ENCODE data around the gene EPHB1.

- TF ChIP-seq SUZ12 (IDR thresholded peaks at IDR 0.05; ENCODE audit: extremely low read depth, insufficient read depth, insufficient read length) (no peak), ZNF274 (IDR thresholded peaks at IDR 0.05; ENCODE audit: low read depth, low read length) (no peak), YY1 (IDR thresholded peaks at IDR 0.05; ENCODE audit: insufficient read depth, insufficient read length) (no peak)
These were observed 40.9 kb upstream of the EPHB1 start for GRCh38 chr3:134753999-134754742.

Data from NT2/D1 (cell line).